Fibroblast of lung (primary cell): ENCODE data around the gene C11orf97.

Source experiments
- CTCF ChIP-seq, 2 donors: IDR thresholded peaks in 1 of 2; conservative IDR thresholded peaks in 1 of 2; 1 replicate in 1 of 2; 2 replicates in 1 of 2; pipeline ENCODE4 v1.5.1; 2011 to 2012; ENCODE audit warnings: low read length in 2 of 2, control low read depth in 1 of 2, inconsistent platforms in 1 of 2, low read depth in 1 of 2, mild to moderate bottlenecking in 1 of 2
- EZH2 ChIP-seq: IDR thresholded peaks from 2 replicates; pipeline ENCODE4 v1.5.1; 2012; ENCODE audit warnings: low read length, control low read depth, mild to moderate bottlenecking; ENCODE audit errors: missing control alignments

DNA sequence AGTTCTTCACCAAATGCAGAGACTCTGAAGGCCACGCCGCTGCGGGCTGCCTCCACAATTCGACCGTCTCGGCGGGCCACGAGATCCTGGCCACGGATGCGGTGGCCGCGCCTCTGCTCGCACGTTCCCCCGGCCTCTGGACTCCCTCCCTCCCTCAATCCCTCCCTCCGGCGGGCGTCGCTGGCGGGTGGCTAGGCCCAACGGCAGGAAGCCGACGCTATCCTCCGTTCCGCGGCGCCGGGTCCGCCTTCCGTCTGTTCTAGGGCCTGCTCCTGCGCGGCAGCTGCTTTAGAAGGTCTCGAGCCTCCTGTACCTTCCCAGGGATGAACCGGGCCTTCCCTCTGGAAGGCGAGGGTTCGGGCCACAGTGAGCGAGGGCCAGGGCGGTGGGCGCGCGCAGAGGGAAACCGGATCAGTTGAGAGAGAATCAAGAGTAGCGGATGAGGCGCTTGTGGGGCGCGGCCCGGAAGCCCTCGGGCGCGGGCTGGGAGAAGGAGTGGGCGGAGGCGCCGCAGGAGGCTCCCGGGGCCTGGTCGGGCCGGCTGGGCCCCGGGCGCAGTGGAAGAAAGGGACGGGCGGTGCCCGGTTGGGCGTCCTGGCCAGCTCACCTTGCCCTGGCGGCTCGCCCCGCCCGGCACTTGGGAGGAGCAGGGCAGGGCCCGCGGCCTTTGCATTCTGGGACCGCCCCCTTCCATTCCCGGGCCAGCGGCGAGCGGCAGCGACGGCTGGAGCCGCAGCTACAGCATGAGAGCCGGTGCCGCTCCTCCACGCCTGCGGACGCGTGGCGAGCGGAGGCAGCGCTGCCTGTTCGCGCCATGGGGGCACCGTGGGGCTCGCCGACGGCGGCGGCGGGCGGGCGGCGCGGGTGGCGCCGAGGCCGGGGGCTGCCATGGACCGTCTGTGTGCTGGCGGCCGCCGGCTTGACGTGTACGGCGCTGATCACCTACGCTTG is 31.7 kb downstream of the C11orf97 start, which contains the start of gene FUT4:
- TF ChIP-seq CTCF (conservative IDR thresholded peaks at IDR 0.05 in 1 of 2, IDR thresholded peaks at IDR 0.05 in 1 of 2; ENCODE audit: low read depth in 1 of 2, low read length in 2 of 2) (no peak), EZH2 (no peak)
